Measurements from ENCODE around the gene TNFRSF1A.

TNFRSF1A gene

GRCh38 chr12:6318440-6318879 is 23.4 kb downstream of the TNFRSF1A start:
- TF ChIP-seq CTCF (IDR thresholded peaks at IDR 0.05; ENCODE audit: insufficient read depth, low read length), result no peak
- no peak for TF ChIP-seq GABPA (IDR thresholded peaks at IDR 0.05; ENCODE audit: low read depth)
- no peak for TF ChIP-seq REST (IDR thresholded peaks at IDR 0.05; ENCODE audit: insufficient replicate concordance, low read depth)
- no peak for TF ChIP-seq POLR2AphosphoS5 (IDR thresholded peaks at IDR 0.05; ENCODE audit: low read depth)
- TF ChIP-seq SPI1 (IDR thresholded peaks at IDR 0.05; ENCODE audit: borderline replicate concordance, low read depth), result no peak
- H3K27me3 ChIP-seq (ENCODE audit: insufficient read depth, poor library complexity, severe bottlenecking), result no peaks in the 10 kb centered on the region
- H3K4me3 ChIP-seq (replicated peaks; ENCODE audit: insufficient read depth, low read length), result no peak overlapping the region
- H3K27ac ChIP-seq (replicated peaks), result no peak overlapping the region
- DNase-seq (ENCODE audit: low read depth in 1 of 2, low spot score in 1 of 2), result no peak

GRCh38 chr12:6317693-6318439 is 24.0 kb downstream of the TNFRSF1A start:
- TF ChIP-seq POLR2AphosphoS5 (IDR thresholded peaks at IDR 0.05; ENCODE audit: low read depth), result no peak
- TF ChIP-seq CTCF (IDR thresholded peaks at IDR 0.05; ENCODE audit: insufficient read depth, low read length), result no peak
- TF ChIP-seq GABPA (IDR thresholded peaks at IDR 0.05; ENCODE audit: low read depth), result no peak
- TF ChIP-seq SPI1 (IDR thresholded peaks at IDR 0.05; ENCODE audit: borderline replicate concordance, low read depth), result no peak
- TF ChIP-seq REST (IDR thresholded peaks at IDR 0.05; ENCODE audit: insufficient replicate concordance, low read depth), result no peak
- Histone ChIP-seq H3K27ac (replicated peaks) (no peak overlapping the region), H3K27me3 (ENCODE audit: insufficient read depth, poor library complexity, severe bottlenecking) (no peaks in the 10 kb centered on the region), H3K4me3 (replicated peaks; ENCODE audit: insufficient read depth, low read length) (no peak overlapping the region)
- no peak for DNase-seq (ENCODE audit: low read depth in 1 of 2, low spot score in 1 of 2)

- Histone ChIP-seq H3K4me3 (replicated peaks; ENCODE audit: insufficient read depth, low read length) (no peak overlapping the region), H3K27me3 (ENCODE audit: insufficient read depth, poor library complexity, severe bottlenecking) (no peaks in the 10 kb centered on the region), H3K27ac (replicated peaks) (no peak overlapping the region)
- no peak for DNase-seq (ENCODE audit: low read depth in 1 of 2, low spot score in 1 of 2)
- no peak for TF ChIP-seq CTCF (IDR thresholded peaks at IDR 0.05; ENCODE audit: insufficient read depth, low read length)
- no peak for TF ChIP-seq GABPA (IDR thresholded peaks at IDR 0.05; ENCODE audit: low read depth)
- no peak for TF ChIP-seq REST (IDR thresholded peaks at IDR 0.05; ENCODE audit: insufficient replicate concordance, low read depth)
- TF ChIP-seq POLR2AphosphoS5 (IDR thresholded peaks at IDR 0.05; ENCODE audit: low read depth), result no peak
- TF ChIP-seq SPI1 (IDR thresholded peaks at IDR 0.05; ENCODE audit: borderline replicate concordance, low read depth), result no peak
These were observed 24.8 kb downstream of the TNFRSF1A start for GRCh38 chr12:6316921-6317692.

Data from HL-60 (cell line).